CD4-positive, CD25-positive, alpha-beta regulatory T cell (primary cell): Measurements from ENCODE around the gene CYP1A1. TPM values are rescaled to one million over a fixed set of nuclear protein-coding genes. Genes with fewer than 3 reads are reported as not detected.

Experiments
- ATAC-seq, 2 donors: fragments of 150-1000 bp; cut with Tn5 transposase; one replicate each; pipeline ENCODE4 v1.10.0; 2021; ENCODE audit warnings: low read depth in 2 of 2, moderate number of reproducible peaks in 2 of 2, moderate library complexity in 1 of 2
- DNase-seq, 3 donors: peaks; one replicate each; pipeline versions ENCODE4 v3.0.0 to v3.0.0-alpha.2; 2012 to 2022; ENCODE audit warnings: mixed read lengths in 1 of 3
- H3K27ac ChIP-seq: one replicate; pipeline ENCODE4 v1.7.0; 2013; ENCODE audit warnings: mild to moderate bottlenecking, low read length; ENCODE audit not compliant: insufficient read depth, poor library complexity, severe bottlenecking
- H3K27me3 ChIP-seq: one replicate; pipeline ENCODE4 v1.7.0; 2013; ENCODE audit warnings: low read length; ENCODE audit not compliant: control insufficient read depth, insufficient read depth
- H3K36me3 ChIP-seq: one replicate; pipeline ENCODE4 v1.7.0; 2013; ENCODE audit warnings: mild to moderate bottlenecking, low read length, moderate library complexity; ENCODE audit not compliant: control insufficient read depth, insufficient read depth
- H3K4me1 ChIP-seq: 2 replicates; pipeline ENCODE4 v1.7.0; 2013; ENCODE audit warnings: mild to moderate bottlenecking, low read length; ENCODE audit not compliant: insufficient read depth, control insufficient read depth, poor library complexity, severe bottlenecking
- H3K4me3 ChIP-seq: one replicate; pipeline ENCODE4 v1.7.0; 2013; ENCODE audit warnings: low read depth, mild to moderate bottlenecking, low read length, moderate library complexity
- H3K9me3 ChIP-seq, 2 experiments: 1 replicate in 1 of 2; 2 replicates in 1 of 2; pipeline ENCODE4 v1.7.0; 2013; ENCODE audit warnings: low read length in 2 of 2, mild to moderate bottlenecking in 1 of 2, moderate library complexity in 1 of 2; ENCODE audit not compliant: control insufficient read depth in 2 of 2
- H3K27ac Mint-ChIP-seq, 3 donors: one replicate each; pipeline ENCODE4 v1.8.0; 2020 to 2022; ENCODE audit warnings: mild to moderate bottlenecking in 3 of 3, mixed read lengths in 3 of 3, moderate library complexity in 2 of 3
- H3K27me3 Mint-ChIP-seq: one replicate; pipeline ENCODE4 v1.8.0; 2022; ENCODE audit warnings: mild to moderate bottlenecking, mixed read lengths
- H3K36me3 Mint-ChIP-seq: one replicate; pipeline ENCODE4 v1.8.0; 2020; ENCODE audit warnings: mixed read lengths
- H3K4me1 Mint-ChIP-seq, 4 donors: one replicate each; pipeline ENCODE4 v1.8.0; 2020 to 2022; ENCODE audit warnings: mixed read lengths in 4 of 4, mild to moderate bottlenecking in 1 of 4
- H3K4me3 Mint-ChIP-seq, 4 donors: one replicate each; pipeline ENCODE4 v1.8.0; 2020 to 2022; ENCODE audit warnings: mild to moderate bottlenecking in 4 of 4, mixed read lengths in 4 of 4, moderate library complexity in 3 of 4
- H3K9me3 Mint-ChIP-seq, 7 donors: one replicate each; pipeline ENCODE4 v1.8.0; 2020 to 2022; ENCODE audit warnings: mixed read lengths in 7 of 7, mild to moderate bottlenecking in 3 of 7, moderate library complexity in 2 of 7
- polyA plus RNA-seq, 4 donors: library from polyadenylated mRNA; unstranded; fragments of 300-500 nt; fragmentation: Illumina TruSeq; gene quantifications; one replicate each; pipeline ENCODE4 v1.2.3, GENCODE V29; 2021
- total RNA-seq: library from RNA; stranded (reverse); gene quantifications from one replicate; pipeline ENCODE4 v1.2.3, GENCODE V29; 2022

Gene CYP1A1
- total and polyA plus RNA-seq, 5 donors from 2014 or later = not detected

GRCh38 chr15:74724570-74725224 is 631 bp downstream of the CYP1A1 start:
- no peak for DNase-seq
- Histone ChIP-seq H3K9me3 (no peaks in the 10 kb centered on the region), H3K27ac (no peak overlapping the region), H3K36me3 (no peaks in the 10 kb centered on the region), H3K27me3 (no peaks in the 10 kb centered on the region), H3K4me1 (peaks cover 11% of the 10 kb centered on the region), H3K4me3 (no peak overlapping the region)
- Mint-ChIP-seq H3K9me3 (no peaks in the 10 kb centered on the region), H3K27ac (no peak overlapping the region), H3K36me3 (no peaks in the 10 kb centered on the region), H3K27me3 (peaks cover 39% of the 10 kb centered on the region), H3K4me1 (peaks cover 0 to 15% (median 4%) of the 10 kb centered on the region in 4 donors), H3K4me3 (peak overlapping the region; percentile 21 to 79 (median 66))
- no peak for ATAC-seq

- ATAC-seq = no peak
- peaks cover 39% of the 10 kb centered on the region for H3K27me3 Mint-ChIP-seq
These were observed 1.5 kb downstream of the CYP1A1 start for GRCh38 chr15:74723754-74724334.

GRCh38 chr15:74723187-74723586 is 2.1 kb downstream of the CYP1A1 start:
- DNase-seq = no peak
- no peak overlapping the region for H3K4me3 ChIP-seq
- Mint-ChIP-seq H3K27ac (no peak overlapping the region), H3K9me3 (no peaks in the 10 kb centered on the region), H3K4me3 (peak overlapping the region in 1 of 4 donors; percentile 19), H3K4me1 (peaks cover 0 to 15% (median 4%) of the 10 kb centered on the region in 4 donors), H3K27me3 (peaks cover 39% of the 10 kb centered on the region), H3K36me3 (no peaks in the 10 kb centered on the region)
- no peaks in the 10 kb centered on the region for H3K36me3 ChIP-seq
- H3K27ac ChIP-seq = no peak overlapping the region
- no peaks in the 10 kb centered on the region for H3K9me3 ChIP-seq
- no peak for ATAC-seq
- peaks cover 11% of the 10 kb centered on the region for H3K4me1 ChIP-seq
- H3K27me3 ChIP-seq = no peaks in the 10 kb centered on the region

More at GRCh38 chr15:74723754-74724334, 1.5 kb downstream of the CYP1A1 start:
- Mint-ChIP-seq H3K4me3 (peak overlapping the region in 2 of 4 donors; percentile 12 to 52), H3K27ac (no peak overlapping the region), H3K36me3 (no peaks in the 10 kb centered on the region), H3K4me1 (peaks cover 0 to 15% (median 4%) of the 10 kb centered on the region in 4 donors), H3K9me3 (no peaks in the 10 kb centered on the region)
- Histone ChIP-seq H3K36me3 (no peaks in the 10 kb centered on the region), H3K27ac (no peak overlapping the region), H3K4me1 (peaks cover 11% of the 10 kb centered on the region), H3K27me3 (no peaks in the 10 kb centered on the region), H3K4me3 (no peak overlapping the region), H3K9me3 (no peaks in the 10 kb centered on the region)
- DNase-seq = peak in 2 of 3 donors; percentile 29 to 53

- H3K27ac Mint-ChIP-seq = no peak overlapping the region
- Histone ChIP-seq H3K4me1 (peaks cover 11% of the 10 kb centered on the region), H3K27me3 (no peaks in the 10 kb centered on the region), H3K36me3 (no peaks in the 10 kb centered on the region), H3K9me3 (no peaks in the 10 kb centered on the region), H3K27ac (no peak overlapping the region), H3K4me3 (no peak overlapping the region)
- no peak for ATAC-seq
- H3K36me3 Mint-ChIP-seq = no peaks in the 10 kb centered on the region
- no peak for DNase-seq
- no peaks in the 10 kb centered on the region for H3K9me3 Mint-ChIP-seq
- peaks cover 39% of the 10 kb centered on the region for H3K27me3 Mint-ChIP-seq
- H3K4me1 Mint-ChIP-seq = peaks cover 0 to 13% (median 4%) of the 10 kb centered on the region in 4 donors
- H3K4me3 Mint-ChIP-seq = no peak overlapping the region
These were observed 2.7 kb downstream of the CYP1A1 start for GRCh38 chr15:74722591-74722990.

GRCh38 chr15:74716651-74717050 is 8.7 kb downstream of the CYP1A1 start:
- Histone ChIP-seq H3K4me1 (no peaks in the 10 kb centered on the region), H3K4me3 (no peak overlapping the region), H3K36me3 (no peaks in the 10 kb centered on the region), H3K27me3 (no peaks in the 10 kb centered on the region), H3K27ac (no peak overlapping the region), H3K9me3 (no peaks in the 10 kb centered on the region)
- Mint-ChIP-seq H3K27me3 (peaks cover 17% of the 10 kb centered on the region), H3K4me3 (no peak overlapping the region), H3K27ac (no peak overlapping the region), H3K36me3 (no peaks in the 10 kb centered on the region), H3K4me1 (no peaks in the 10 kb centered on the region), H3K9me3 (peaks cover 0 to 1% (median 0%) of the 10 kb centered on the region in 7 donors)
- DNase-seq (no peak), ATAC-seq (no peak)

GRCh38 chr15:74712311-74712710 is 13.0 kb downstream of the CYP1A1 start:
- no peaks in the 10 kb centered on the region for H3K36me3 ChIP-seq
- H3K36me3 Mint-ChIP-seq = no peaks in the 10 kb centered on the region
- H3K4me1 ChIP-seq = no peaks in the 10 kb centered on the region
- H3K9me3 Mint-ChIP-seq = peaks cover 0 to 1% (median 0%) of the 10 kb centered on the region in 7 donors
- H3K27me3 ChIP-seq = no peaks in the 10 kb centered on the region
- no peak for DNase-seq
- no peaks in the 10 kb centered on the region for H3K9me3 ChIP-seq
- no peak overlapping the region for H3K27ac Mint-ChIP-seq
- no peak overlapping the region for H3K27ac ChIP-seq
- peaks cover 0 to 5% (median 4%) of the 10 kb centered on the region in 4 donors for H3K4me1 Mint-ChIP-seq
- H3K4me3 Mint-ChIP-seq = no peak overlapping the region
- no peak overlapping the region for H3K4me3 ChIP-seq
- no peak for ATAC-seq
- peaks cover 34% of the 10 kb centered on the region for H3K27me3 Mint-ChIP-seq

- H3K9me3 Mint-ChIP-seq = peaks cover 0 to 1% (median 0%) of the 10 kb centered on the region in 7 donors
- H3K27me3 ChIP-seq = peaks cover 2% of the 10 kb centered on the region
- H3K27ac Mint-ChIP-seq = peak overlapping the region in 1 of 3 donors; percentile 74
- H3K4me1 ChIP-seq = no peaks in the 10 kb centered on the region
- H3K4me3 Mint-ChIP-seq = no peak overlapping the region
- no peak overlapping the region for H3K27ac ChIP-seq
- no peak overlapping the region for H3K4me3 ChIP-seq
- H3K9me3 ChIP-seq = no peaks in the 10 kb centered on the region
- peaks cover 40% of the 10 kb centered on the region for H3K27me3 Mint-ChIP-seq
- DNase-seq = no peak
- no peak for ATAC-seq
- no peaks in the 10 kb centered on the region for H3K36me3 ChIP-seq
- peaks cover 0 to 5% (median 4%) of the 10 kb centered on the region in 4 donors for H3K4me1 Mint-ChIP-seq
- H3K36me3 Mint-ChIP-seq = no peaks in the 10 kb centered on the region
These were observed 14.8 kb downstream of the CYP1A1 start for GRCh38 chr15:74710319-74711094.
